A673 (cell line): ENCODE data around the gene TECR. TPM values are rescaled to one million over a fixed set of nuclear protein-coding genes. Genes with fewer than 3 reads are reported as not detected.

Experiments
- BruUV-seq: library from RNA; stranded (reverse); fragments of 400-500 nt; replicated peaks from 2 replicates; lab custom pipeline; 2021; lab: Mats Ljungman, UMichigan
- CTCF ChIA-PET: fragments of 300-600 bp; sonication (Branson Sonifier 250); formaldehyde crosslinking; loops from one replicate; lab custom pipeline; 2022; ENCODE audit warnings: antibody characterized with exemption; lab: Charles Lee
- POLR2A ChIA-PET: fragments of 300-600 bp; sonication (Branson Sonifier 250); formaldehyde crosslinking; loops from one replicate; lab custom pipeline; 2022; ENCODE audit warnings: antibody characterized with exemption; ENCODE audit not compliant: low non-redundant PET; lab: Charles Lee
- DNase-seq: peaks from one replicate; pipeline ENCODE4 v3.0.0-alpha.2; 2015; ENCODE audit warnings: low spot score
- H3K27ac ChIP-seq: fragments of 200-600 bp; sonication (generic); 2 replicates; pipeline ENCODE4 v1.5.1; 2016; ENCODE audit warnings: mixed run types, low read depth, mild to moderate bottlenecking, mixed read lengths, antibody characterized with exemption, low read length; ENCODE audit not compliant: poor library complexity, severe bottlenecking
- H3K27me3 ChIP-seq: fragments of 200-600 bp; sonication (generic); replicated peaks from 2 replicates; pipeline ENCODE4 v1.6.1; 2017; ENCODE audit warnings: mixed run types, low read depth, mild to moderate bottlenecking, mixed read lengths, antibody characterized with exemption, low read length; ENCODE audit not compliant: insufficient read depth, poor library complexity
- H3K36me3 ChIP-seq: fragments of 200-600 bp; sonication (generic); 2 replicates; pipeline ENCODE4 v1.6.1; 2016; ENCODE audit warnings: mixed run types, mild to moderate bottlenecking, mixed read lengths, antibody characterized with exemption, low read length; ENCODE audit not compliant: insufficient read depth, poor library complexity, severe bottlenecking
- H3K4me1 ChIP-seq: fragments of 200-600 bp; sonication (generic); 2 replicates; pipeline ENCODE4 v1.6.1; 2017; ENCODE audit warnings: mixed run types, mild to moderate bottlenecking, mixed read lengths, antibody characterized with exemption, low read length; ENCODE audit not compliant: insufficient read depth, poor library complexity, severe bottlenecking
- H3K4me3 ChIP-seq: fragments of 200-600 bp; sonication (generic); 2 replicates; pipeline ENCODE4 v1.5.1; 2016; ENCODE audit warnings: low read depth, mixed run types, mild to moderate bottlenecking, mixed read lengths, low read length; ENCODE audit not compliant: poor library complexity, severe bottlenecking
- H3K9me3 ChIP-seq: fragments of 200-600 bp; sonication (generic); 2 replicates; pipeline ENCODE4 v1.6.1; 2016; ENCODE audit warnings: mixed run types, low read depth, mild to moderate bottlenecking, mixed read lengths, antibody characterized with exemption, low read length; ENCODE audit not compliant: poor library complexity, severe bottlenecking
- EZH2 ChIP-seq: fragments of 200-600 bp; sonication (generic); IDR thresholded peaks from 2 replicates; pipeline ENCODE4 v1.6.1; 2017; ENCODE audit warnings: borderline replicate concordance, low read depth, mild to moderate bottlenecking, mixed read lengths, antibody characterized with exemption, low read length; ENCODE audit not compliant: poor library complexity, severe bottlenecking
- intact Hi-C: fragments of 100-400 bp; cut with micrococcal nuclease; formaldehyde crosslinking; loops from one replicate; pipeline ENCODE4 v1.10.0; 2022; ENCODE audit not compliant: unreplicated experiment
- total RNA-seq: library from RNA; stranded (reverse); gene quantifications from 2 replicates; pipeline ENCODE4 v1.2.3, GENCODE V29; 2021
- TF ChIP-seq, protein P1 (sequence below): fragments of 300-800, 200-600 bp; sonication (generic); conservative IDR thresholded peaks from 2 replicates; pipeline ENCODE4 v1.5.1; 2017; ENCODE audit warnings: low read depth, mild to moderate bottlenecking, antibody characterized with exemption, low read length, moderate library complexity, mixed read lengths

Gene TECR
- total RNA-seq, 1 experiment from 2014 or later, result 189 TPM

DNA sequence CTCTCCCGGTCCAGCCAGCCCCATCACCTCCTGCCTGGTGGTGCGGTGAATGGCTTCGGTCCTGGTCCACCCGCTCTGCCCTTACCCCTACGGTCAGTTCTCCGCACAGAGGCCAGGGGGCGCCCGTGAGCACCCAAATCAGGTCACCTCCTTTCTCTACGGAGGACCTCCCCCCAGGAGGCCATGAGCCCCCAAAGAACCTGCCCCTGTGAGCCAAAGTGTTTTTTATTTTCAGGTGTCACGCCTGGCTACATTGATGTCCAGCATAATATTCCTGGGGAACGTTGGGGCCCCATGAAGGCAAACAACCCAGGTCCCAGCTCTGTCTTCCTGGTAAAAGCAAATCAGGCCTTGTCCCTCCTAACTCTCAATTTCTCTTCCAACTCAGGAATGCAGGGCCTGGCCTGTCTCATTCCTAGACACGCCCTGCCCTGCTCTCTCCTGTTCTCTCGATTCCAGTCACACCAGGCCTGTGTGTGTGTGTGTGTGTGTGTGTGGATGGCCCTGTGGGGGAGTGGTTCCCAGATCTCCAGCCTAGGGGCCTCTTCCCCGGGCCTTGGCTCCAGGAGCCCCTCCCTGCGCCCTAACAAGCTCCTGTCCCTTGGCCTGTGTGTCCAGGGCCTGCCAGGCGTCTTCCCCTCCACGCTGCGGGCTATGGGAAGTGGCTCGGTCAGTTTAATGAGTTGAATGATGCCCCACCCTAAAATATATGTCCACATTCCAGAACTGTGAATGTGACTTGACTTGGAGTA, 23.7 kb upstream of the TECR start:
- CTCF ChIA-PET, result interaction anchor here (0.6 kb wide), 1 partner anchor 52 kb away, joined by 3 read pairs; no protein-coding TSS in a partner anchor
- Histone ChIP-seq H3K9me3 (no peaks in the 10 kb centered on the region), H3K27me3 (no peaks in the 10 kb centered on the region), H3K4me1 (no peaks in the 10 kb centered on the region), H3K36me3 (no peaks in the 10 kb centered on the region), H3K4me3 (no peak overlapping the region), H3K27ac (no peak overlapping the region)
- BruUV-seq, result no TSS peak
- TF ChIP-seq, protein P1, sequence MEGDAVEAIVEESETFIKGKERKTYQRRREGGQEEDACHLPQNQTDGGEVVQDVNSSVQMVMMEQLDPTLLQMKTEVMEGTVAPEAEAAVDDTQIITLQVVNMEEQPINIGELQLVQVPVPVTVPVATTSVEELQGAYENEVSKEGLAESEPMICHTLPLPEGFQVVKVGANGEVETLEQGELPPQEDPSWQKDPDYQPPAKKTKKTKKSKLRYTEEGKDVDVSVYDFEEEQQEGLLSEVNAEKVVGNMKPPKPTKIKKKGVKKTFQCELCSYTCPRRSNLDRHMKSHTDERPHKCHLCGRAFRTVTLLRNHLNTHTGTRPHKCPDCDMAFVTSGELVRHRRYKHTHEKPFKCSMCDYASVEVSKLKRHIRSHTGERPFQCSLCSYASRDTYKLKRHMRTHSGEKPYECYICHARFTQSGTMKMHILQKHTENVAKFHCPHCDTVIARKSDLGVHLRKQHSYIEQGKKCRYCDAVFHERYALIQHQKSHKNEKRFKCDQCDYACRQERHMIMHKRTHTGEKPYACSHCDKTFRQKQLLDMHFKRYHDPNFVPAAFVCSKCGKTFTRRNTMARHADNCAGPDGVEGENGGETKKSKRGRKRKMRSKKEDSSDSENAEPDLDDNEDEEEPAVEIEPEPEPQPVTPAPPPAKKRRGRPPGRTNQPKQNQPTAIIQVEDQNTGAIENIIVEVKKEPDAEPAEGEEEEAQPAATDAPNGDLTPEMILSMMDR, result peak; percentile 88
- TF ChIP-seq EZH2, result no peak
- intact Hi-C loops, result no loop called here
- POLR2A ChIA-PET, result no interaction called here
- DNase-seq, result peak; percentile 56

DNA sequence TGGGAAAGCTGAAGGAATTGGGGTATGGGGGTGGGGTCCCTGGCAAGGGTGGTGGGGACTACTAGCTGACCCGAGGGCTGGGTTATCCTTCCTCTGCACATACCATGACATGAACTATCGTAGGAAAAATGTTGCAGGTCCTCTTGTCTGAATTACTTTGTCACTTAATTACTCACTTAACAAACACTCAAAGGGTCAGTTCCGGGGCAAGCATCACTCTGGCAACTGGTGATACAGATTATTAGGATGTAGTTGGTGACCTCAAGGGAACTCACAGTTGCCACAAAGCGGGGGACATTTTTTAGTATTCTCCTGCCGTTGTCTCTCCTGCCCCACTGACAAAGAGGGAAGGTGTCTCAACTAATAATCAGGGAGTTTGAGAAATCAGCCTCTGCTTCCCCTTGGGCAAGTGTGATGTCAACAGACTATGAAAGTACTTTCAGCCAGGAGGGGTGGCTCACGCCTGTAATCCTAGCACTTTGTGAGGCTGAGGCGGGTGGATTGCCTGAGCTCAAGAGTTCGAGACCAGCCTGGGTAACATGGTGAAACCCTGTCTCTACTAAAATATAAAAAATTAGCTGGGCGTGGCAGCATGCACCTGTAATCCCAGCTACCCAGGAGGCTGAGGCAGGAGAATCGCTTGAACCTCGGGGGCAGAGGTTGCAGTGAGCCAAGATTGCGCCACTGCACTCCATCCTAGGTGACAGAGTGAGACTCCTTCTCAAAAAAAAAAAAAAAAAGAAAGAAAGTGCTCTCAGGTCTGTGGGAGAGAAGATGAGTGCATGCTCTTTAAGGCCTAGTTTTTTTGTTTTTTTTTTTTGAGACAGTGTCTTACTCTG, 21.5 kb upstream of the TECR start:
- TF ChIP-seq EZH2, result no peak
- TF ChIP-seq, protein P1, result no peak
- no peak for DNase-seq
- no TSS peak for BruUV-seq
- ChIA-PET CTCF (interaction anchor here (0.5 kb wide), 1 partner anchor 100 kb away, joined by 3 read pairs; no protein-coding TSS in a partner anchor), POLR2A (no interaction called here)
- Histone ChIP-seq H3K36me3 (no peaks in the 10 kb centered on the region), H3K27me3 (no peaks in the 10 kb centered on the region), H3K4me3 (no peak overlapping the region), H3K9me3 (no peaks in the 10 kb centered on the region), H3K4me1 (no peaks in the 10 kb centered on the region), H3K27ac (no peak overlapping the region)
- intact Hi-C loops, result no loop called here

DNA sequence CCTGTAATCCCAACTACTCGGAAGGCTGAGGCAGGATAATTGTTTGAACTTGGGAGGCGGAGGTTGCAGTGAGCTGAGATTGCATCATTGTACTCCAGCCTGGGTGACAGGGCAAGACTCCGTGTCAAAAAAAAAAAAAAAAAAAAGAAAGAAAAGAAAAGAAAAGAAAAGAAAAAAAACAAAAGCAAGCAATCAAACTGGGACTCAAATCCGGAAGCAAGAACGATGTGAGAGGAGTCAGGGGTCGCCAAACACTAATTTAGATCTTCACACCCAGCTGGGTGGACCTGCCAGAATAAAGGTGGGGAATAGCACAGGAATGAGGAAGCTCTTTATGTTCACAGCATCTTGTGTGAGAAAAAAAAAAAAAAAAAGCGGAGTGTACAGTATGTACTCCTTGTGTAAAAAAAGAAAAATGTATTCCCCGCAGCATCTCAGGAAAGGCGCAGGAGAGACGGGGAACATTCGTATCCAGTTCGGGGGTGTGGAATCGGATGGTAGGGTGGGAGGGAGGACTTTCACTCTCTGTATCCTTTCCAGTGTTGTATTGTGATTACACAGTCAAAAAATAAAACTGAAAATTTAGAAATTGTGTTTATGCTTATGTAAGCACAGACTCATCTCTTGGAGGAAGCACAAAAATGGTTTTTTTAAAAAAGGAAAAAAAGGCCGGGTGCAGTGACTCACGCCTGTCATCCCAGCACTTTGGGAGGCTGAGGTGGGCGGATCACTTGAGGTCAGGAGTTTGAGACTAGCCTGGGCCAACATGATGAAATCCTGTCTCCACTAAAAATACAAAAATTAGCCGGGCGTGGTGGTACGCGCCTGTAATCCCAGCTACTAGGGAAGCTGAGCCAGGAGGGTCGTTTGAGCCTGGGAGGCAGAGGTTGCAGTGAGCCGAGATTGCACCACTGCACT, 18.8 kb upstream of the TECR start:
- Histone ChIP-seq H3K4me3 (no peak overlapping the region), H3K27me3 (no peaks in the 10 kb centered on the region), H3K36me3 (peaks cover 20% of the 10 kb centered on the region), H3K27ac (no peak overlapping the region), H3K4me1 (no peaks in the 10 kb centered on the region), H3K9me3 (no peaks in the 10 kb centered on the region)
- no TSS peak for BruUV-seq
- ChIA-PET CTCF (interaction anchor here (0.6 kb wide), 1 partner anchor 288 kb away, joined by 6 read pairs; no protein-coding TSS in a partner anchor), POLR2A (interaction anchor here (0.8 kb wide), 1 partner anchor 841 kb away, joined by 17 read pairs; no protein-coding TSS in a partner anchor)
- TF ChIP-seq, protein P1, result no peak
- TF ChIP-seq EZH2, result no peak
- intact Hi-C loops, result no loop called here
- no peak for DNase-seq
